ENCODE measurements around the gene UCK2.

DNA sequence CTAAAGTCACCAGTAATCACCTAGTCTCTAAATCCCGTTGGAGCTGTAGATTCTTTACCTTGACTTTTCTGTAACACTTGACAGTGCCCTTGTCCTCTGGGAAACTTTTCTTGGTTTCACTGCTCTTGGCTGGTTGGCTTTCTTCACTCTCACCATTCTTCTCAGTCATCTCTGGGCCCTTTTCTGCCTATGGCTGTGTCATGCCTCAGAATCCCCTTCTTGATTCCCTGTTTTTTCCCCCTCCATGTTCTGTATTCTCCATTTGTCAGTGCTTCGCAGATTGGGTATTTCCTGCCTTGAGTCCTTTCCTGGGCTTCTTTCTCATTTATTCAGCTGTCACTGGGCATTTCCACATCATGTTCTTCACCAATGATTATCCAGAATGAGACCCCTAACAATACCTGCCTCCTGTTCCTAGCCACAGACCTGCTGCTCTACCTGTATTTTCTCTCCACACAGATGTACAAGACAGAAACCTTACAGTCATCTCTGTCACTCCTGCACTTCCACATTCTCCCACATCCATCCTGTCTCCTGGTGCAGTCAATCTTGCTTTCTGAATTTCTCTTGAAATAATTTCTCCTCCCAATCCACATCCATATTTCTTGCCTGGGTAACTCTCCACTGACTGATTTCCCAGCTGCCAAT is 14.7 kb downstream of the UCK2 start:
- TF ChIP-seq, protein P1, sequence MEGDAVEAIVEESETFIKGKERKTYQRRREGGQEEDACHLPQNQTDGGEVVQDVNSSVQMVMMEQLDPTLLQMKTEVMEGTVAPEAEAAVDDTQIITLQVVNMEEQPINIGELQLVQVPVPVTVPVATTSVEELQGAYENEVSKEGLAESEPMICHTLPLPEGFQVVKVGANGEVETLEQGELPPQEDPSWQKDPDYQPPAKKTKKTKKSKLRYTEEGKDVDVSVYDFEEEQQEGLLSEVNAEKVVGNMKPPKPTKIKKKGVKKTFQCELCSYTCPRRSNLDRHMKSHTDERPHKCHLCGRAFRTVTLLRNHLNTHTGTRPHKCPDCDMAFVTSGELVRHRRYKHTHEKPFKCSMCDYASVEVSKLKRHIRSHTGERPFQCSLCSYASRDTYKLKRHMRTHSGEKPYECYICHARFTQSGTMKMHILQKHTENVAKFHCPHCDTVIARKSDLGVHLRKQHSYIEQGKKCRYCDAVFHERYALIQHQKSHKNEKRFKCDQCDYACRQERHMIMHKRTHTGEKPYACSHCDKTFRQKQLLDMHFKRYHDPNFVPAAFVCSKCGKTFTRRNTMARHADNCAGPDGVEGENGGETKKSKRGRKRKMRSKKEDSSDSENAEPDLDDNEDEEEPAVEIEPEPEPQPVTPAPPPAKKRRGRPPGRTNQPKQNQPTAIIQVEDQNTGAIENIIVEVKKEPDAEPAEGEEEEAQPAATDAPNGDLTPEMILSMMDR (IDR thresholded peaks at IDR 0.05) = no peak
- TF ChIP-seq POLR2A (IDR thresholded peaks at IDR 0.05) = no peak
